HuH-7.5 (cell line): Measurements from ENCODE around the gene EPHB4.
"Not testable (repeated sequence)": the region's sequence is repeated elsewhere in the genome, so short reads cannot be mapped to it uniquely, and the experiment has no call there.

Source experiments
- DNase-seq: peaks from one replicate; pipeline ENCODE4 v3.0.0; 2011; ENCODE audit warnings: low spot score

Gene EPHB4

GRCh38 chr7:100827330-100828226 is at the start of gene EPHB4:
Gene EPHB4, minus strand, starts transcription at chr7:100827523. Its CDS starts 493 bp downstream, at chr7:100827030.
- peak; percentile 85 for DNase-seq

- DNase-seq, result peak; percentile 75
These were observed 48.0 kb upstream of the EPHB4 start for GRCh38 chr7:100875356-100875751.

- peak; percentile 97 for DNase-seq
These were observed 47.4 kb upstream of the EPHB4 start, which contains the start of gene SRRT for GRCh38 chr7:100874577-100875355. Gene SRRT, plus strand, starts transcription at chr7:100875103. Its CDS starts 488 bp downstream, at chr7:100875591.

- DNase-seq, result no peak
These were observed 46.9 kb upstream of the EPHB4 start for GRCh38 chr7:100874300-100874576.

GRCh38 chr7:100873599-100874299 is 46.4 kb upstream of the EPHB4 start:
- DNase-seq, result no peak

- DNase-seq, result no peak
These were observed 40.6 kb upstream of the EPHB4 start for GRCh38 chr7:100867776-100868485.

GRCh38 chr7:100867040-100867775 is 39.9 kb upstream of the EPHB4 start, which contains the start of gene TRIP6:
Gene TRIP6, plus strand, starts transcription at chr7:100867387. Its CDS starts 111 bp downstream, at chr7:100867498.
- DNase-seq, result peak; percentile 98

GRCh38 chr7:100866729-100867039 is 39.4 kb upstream of the EPHB4 start:
- DNase-seq, result no peak

GRCh38 chr7:100865938-100866728 is 38.8 kb upstream of the EPHB4 start:
- no peak for DNase-seq

- DNase-seq, result no peak
These were observed 38.1 kb upstream of the EPHB4 start for GRCh38 chr7:100865372-100865911.

GRCh38 chr7:100864263-100864845 is 37.0 kb upstream of the EPHB4 start:
- DNase-seq, result no peak

GRCh38 chr7:100863406-100863950 is 36.2 kb upstream of the EPHB4 start:
- peak; percentile 82 for DNase-seq

- DNase-seq, result no peak
These were observed 34.3 kb upstream of the EPHB4 start for GRCh38 chr7:100861616-100861985.

GRCh38 chr7:100860702-100861615 is 33.6 kb upstream of the EPHB4 start:
- DNase-seq, result no peak

GRCh38 chr7:100859856-100860255 is 32.5 kb upstream of the EPHB4 start:
- DNase-seq, result no peak

GRCh38 chr7:100856871-100857282 is 29.6 kb upstream of the EPHB4 start:
- DNase-seq, result no peak

GRCh38 chr7:100855515-100855914 is 28.2 kb upstream of the EPHB4 start:
- DNase-seq, result no peak

- DNase-seq, result not testable (repeated sequence)
These were observed 27.6 kb upstream of the EPHB4 start for GRCh38 chr7:100854899-100855298.
